ENCODE results near the gene CNGA2.
"Not testable (repeated sequence)": the region's sequence is repeated elsewhere in the genome, so short reads cannot be mapped to it uniquely, and the experiment has no call there.

CNGA2 gene

DNA sequence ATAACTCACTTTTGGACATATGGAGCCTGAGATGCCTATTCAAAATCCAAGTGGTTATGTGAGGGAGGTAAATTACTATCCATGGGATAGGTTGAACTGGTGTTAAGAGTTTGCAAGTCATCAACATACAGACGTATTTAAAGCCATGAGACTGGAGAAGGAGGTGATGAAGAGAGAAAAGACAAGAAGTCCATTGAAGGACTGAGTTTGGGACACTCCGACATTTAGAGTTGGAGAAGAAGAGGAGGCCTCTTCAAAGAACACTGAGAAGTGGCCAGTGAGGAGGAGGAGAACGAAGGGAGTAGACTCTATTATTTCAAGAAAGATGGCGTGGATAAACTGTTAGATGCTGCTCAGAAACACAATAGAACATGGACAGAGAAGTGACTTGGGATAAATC, at the start of gene CNGA2:
Gene CNGA2 (plus strand): TSS at position 301 of the 400 bp plus-strand sequence. CDS start 3,738 bp downstream, outside the sequence.
- DNase-seq (ENCODE audit: low read depth in 2 of 3, low spot score in 2 of 3), result no peak

DNA sequence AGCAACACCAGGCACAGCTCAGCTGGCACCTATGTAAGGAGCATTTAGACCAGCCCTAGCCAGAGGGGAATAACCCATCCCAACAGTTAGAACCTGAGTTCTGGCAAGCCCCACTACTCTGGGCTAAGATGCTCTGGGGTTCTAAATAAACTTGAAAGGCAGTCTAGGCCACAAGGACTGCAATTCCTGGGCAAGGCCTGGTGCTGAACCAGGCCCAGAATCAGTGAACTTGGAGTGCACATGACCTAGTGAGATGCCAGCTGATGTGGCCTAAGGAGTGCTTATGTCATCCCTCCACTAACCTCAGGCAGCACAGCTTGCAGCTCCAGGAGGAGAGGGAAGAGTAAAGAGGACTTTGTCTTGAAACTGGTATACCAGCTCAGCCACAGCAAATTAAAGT, 46.9 kb upstream of the CNGA2 start:
- DNase-seq (ENCODE audit: low read depth in 2 of 3, low spot score in 2 of 3), result no peak

DNA sequence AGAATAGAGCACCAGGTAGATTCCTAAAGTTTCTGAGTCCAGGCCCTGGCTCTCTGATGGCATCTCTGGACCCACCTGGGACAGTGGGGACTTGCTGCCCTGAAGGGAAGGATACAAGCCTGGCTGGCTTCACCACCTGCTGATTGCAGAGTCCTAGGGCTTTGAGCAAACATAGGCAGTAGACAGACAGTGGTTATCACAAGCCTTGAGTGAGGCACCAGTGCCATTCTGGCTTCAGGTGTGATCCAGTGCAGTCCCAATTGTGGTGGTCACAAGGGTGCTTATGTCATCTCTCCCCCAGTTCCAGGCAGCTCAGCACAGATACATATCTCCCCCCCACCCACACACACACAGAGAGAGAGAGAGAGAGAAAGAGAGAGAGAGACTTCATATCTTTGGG, 45.9 kb upstream of the CNGA2 start:
- DNase-seq (ENCODE audit: low read depth in 2 of 3, low spot score in 2 of 3), result no peak

DNA sequence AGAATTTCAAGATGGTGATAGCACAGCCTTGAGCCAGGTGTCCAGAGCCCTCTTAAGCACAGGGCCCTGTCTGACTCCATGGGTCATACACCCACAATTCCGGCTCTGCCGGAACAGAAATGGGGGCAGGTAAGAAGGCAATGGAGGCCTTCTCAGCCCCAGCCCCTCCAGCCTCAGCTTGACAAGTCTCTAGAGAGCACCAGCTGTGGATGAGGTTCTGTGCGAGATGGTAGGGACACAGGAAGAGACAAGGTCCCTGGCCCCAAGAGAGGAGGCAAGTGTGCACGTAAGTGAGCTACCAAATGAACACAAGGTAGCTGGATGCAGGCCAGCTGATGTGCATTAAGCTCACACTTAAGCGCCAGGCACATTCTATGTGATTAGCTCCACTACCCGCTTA, 41.7 kb upstream of the CNGA2 start:
- DNase-seq (ENCODE audit: low read depth in 2 of 3, low spot score in 2 of 3), result no peak

DNA sequence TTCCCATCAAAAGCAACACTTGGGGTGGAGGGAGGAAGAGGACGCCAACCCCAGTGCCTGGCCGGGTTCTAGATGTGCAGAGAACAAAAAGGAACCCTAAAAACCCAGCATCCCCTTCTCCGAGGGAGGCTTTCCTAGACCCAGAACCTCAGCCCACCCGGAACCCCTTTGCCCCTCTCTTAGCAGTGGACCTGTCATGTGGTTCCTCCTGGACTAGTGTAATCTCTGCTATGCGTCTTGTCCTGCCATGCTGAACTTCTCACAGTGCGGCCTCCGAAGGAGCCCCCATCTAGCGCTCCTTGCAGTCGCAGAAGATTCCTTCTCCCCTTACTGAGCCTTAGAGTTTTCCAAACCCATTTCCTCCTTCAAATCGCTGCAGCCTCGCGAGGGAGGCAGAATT, 40.4 kb upstream of the CNGA2 start:
- DNase-seq (ENCODE audit: low read depth in 2 of 3, low spot score in 2 of 3), result no peak

DNA sequence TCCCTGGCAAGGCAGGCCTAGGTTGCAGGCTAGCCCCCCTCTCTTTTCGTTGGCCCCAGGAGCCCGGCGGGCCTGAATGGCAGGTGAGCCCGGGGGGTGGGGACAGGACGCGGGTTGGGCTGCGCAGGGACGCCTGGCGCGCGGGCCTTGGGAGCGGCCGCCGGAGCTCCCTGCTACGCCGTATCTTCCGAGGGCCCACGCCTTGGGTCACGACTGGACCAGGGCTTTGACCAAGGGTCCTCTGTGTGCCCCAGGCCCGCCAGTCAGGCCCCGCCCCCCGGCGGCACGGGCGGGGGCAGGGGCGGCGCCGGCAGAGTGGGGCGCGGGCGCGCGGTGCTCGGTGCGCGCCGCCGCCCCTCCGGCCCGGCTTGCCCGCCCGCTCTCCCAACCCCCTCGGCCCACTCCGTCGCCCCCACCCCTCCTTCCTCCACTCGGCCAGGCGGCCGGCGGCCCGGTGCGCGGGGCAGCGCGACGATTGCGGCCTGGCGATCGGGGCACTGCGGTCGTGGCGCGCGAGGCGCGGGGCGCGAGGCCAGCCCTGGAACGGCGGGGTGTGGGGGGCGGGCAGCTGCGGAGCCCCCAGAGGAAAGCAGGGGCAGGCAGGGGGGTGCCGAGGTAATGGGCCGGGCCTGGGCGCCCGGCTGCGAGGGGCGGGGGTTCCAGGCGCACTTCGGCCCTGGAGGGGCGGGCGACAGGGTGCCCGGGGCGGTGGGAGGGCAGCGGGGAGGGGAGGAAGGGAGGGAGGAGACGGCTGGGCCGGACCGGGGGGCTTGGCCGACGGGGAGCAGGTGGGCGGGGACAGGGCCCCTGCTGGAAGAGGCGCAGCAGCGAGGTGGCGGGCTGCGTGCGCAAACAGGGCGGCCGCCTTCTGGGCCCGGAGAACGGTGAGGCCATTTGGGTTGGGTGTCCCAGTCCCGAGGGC, 39.6 kb upstream of the CNGA2 start, which contains the start of gene PRRG3:
Gene PRRG3 (plus strand): TSS at position 798 of the 922 bp plus-strand sequence. CDS start 3,357 bp downstream, outside the sequence.
- no peak for DNase-seq (ENCODE audit: low read depth in 2 of 3, low spot score in 2 of 3)

DNA sequence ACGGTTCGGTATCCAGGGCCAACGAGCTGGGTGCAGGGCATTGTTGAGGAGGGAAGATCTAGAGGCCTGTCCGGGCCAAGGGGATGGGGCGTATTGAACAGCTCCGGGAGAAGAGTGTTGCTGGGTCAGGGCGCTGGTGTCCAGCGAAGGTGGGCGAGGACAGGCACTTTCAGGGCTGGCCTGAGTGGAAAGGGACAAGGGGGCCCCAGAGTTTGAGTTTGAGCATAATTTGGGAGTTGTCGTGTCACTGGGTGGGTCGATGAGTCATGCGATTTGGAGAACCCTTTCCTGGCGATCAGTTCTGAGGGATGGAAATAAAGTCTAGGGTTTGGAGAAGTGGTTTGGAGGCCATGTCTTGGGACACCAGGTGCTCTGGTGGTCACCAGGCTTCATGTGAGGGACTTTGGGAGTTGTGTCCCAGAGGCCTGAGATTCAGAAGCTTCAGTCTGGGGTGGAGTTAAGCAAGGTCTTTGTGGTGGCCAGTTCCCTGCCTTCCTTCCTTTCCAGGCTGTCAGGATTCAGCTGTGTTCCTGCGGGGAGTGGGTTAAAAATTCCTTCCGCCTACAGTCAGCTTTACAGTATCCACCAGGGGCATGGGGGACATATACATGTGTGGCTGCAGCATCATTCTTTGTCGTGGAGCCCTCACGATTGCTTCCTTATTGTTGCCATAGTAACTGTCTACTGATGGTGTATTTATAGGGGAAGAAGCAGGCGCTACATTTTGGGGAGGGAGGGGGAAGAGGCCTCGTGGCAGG, 38.8 kb upstream of the CNGA2 start:
- DNase-seq (ENCODE audit: low read depth in 2 of 3, low spot score in 2 of 3), result no peak

DNA sequence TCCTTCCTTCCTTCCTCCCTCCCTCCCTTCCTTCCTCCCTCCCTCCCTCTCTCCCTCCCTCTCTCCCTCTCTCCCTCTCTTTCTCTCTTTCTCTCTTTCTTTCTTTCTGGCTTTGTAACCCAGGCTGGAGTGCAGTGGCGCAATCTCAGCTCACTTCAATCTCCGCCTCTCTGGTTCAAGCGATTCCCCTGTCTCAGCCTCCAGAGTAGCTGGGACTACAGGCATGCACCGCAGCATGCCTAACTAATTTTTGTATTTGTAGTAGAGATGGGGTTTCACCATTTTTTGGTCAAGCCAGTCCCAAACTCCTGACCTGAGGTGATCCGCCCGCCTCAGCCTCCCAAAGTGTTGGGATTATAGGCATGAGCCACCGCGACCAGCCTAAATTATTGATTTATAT, 37.5 kb upstream of the CNGA2 start:
- not testable (repeated sequence) for DNase-seq (ENCODE audit: low read depth in 2 of 3, low spot score in 2 of 3)

DNA sequence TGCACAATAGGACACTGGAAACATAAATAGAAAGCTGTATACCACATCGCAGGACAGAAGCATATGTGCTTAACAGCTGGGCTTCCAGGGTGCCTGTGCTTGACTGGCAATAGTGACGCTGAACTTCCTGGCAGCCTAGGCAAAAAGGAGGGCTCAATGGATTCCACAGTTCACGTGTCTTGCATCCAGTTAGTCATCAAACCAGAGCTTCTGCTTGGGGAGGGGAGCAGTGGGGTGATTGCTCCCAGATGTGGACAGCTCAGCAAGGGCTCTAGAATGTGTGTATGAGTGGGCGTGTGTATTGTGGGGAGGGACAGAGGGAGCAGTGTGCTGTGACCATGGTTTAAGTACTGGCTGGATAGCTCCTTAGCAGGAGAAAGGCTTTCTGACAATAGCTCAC, 37.0 kb upstream of the CNGA2 start:
- DNase-seq (ENCODE audit: low read depth in 2 of 3, low spot score in 2 of 3), result no peak

DNA sequence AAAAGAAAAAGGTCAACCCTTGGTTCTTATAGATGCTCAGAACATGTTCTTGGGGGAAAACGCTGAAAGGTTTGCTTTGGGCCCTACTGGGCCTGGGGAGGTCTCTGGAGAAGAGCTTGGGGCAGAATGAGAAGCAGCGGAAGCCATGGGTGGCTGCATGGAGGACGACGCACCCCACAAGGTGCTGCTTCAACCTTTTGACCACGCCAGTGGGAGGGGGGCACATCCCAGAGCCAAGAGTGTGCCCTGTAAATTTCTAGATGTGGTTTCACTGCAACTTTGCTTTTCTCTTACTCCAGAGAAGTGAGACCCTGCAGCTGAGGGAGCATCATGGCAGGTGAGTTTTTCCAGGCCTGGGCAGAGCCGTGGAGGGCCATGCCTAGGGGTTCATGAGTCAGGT, 36.1 kb upstream of the CNGA2 start:
- no peak for DNase-seq (ENCODE audit: low read depth in 2 of 3, low spot score in 2 of 3)

DNA sequence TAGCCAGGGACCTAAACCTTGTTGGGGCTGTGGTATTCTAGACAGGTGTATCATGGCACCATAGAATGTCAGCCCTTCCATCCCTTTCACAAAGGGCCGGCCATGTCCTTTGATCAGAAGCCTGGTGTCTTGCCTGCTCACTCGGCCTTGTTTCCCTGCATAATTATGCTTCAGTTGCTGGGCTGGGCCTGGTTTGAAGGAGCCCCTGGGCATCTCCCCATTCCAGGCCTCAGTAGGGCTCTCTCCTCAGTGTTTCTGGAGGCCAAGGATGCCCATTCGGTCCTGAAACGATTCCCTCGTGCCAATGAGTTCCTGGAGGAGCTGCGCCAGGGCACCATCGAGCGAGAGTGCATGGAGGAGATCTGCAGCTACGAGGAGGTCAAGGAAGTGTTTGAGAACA, 34.8 kb upstream of the CNGA2 start:
- DNase-seq (ENCODE audit: low read depth in 2 of 3, low spot score in 2 of 3), result no peak

DNA sequence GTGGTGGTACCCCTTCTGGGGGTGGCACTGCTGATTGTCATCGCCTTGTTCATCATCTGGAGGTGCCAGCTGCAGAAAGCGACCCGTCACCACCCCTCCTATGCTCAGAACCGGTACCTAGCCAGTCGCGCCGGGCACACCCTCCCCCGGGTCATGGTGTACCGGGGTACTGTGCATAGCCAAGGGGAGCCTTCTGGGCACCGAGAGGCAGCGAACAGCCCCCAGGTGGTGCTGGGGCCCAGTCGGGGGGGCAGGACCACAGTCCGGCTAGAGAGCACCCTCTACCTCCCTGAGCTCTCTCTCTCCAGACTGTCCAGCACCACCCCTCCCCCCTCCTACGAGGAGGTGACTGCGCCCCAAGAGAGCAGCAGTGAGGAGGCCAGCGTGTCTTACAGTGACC, 34.0 kb upstream of the CNGA2 start:
- no peak for DNase-seq (ENCODE audit: low read depth in 2 of 3, low spot score in 2 of 3)

DNA sequence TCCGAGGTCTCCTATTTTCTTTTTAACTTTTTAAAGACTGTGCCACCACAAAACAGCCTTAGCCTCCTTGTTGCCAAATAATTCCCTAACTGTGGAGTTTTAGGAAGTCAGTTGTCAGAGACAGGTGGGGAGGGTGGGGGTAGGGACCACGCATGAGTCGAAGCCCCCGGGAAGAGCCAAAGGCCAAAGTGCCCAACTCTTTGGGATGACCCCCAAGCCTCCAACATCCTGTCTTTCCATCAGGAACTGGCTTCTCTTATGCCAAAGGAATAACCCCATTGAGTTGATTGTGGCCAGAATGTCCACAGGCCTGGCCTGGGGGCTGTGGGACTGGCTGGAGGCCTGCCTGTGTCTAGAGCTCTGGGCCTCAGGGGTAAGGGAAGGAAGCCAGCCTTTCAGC, 33.5 kb upstream of the CNGA2 start:
- DNase-seq (ENCODE audit: low read depth in 2 of 3, low spot score in 2 of 3), result no peak

DNA sequence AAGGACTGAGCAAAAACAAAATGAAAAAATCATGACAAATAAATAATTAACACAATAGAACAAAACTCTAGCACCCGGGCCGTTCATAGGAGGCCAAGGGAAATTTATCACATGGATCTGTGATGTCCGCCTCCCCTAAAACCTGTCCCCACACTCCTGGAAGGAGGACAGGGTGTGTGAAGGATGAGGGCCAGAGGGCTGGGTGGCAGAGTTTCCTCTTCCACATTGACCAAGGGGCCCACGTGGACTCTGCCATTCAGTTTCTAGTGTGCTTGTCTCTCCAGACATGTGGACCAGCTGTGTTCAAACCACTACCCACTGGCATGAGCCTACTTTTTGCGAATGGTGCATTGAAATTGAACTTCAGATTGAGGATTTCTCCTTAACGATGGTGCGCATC, 33.0 kb upstream of the CNGA2 start:
- no peak for DNase-seq (ENCODE audit: low read depth in 2 of 3, low spot score in 2 of 3)

DNA sequence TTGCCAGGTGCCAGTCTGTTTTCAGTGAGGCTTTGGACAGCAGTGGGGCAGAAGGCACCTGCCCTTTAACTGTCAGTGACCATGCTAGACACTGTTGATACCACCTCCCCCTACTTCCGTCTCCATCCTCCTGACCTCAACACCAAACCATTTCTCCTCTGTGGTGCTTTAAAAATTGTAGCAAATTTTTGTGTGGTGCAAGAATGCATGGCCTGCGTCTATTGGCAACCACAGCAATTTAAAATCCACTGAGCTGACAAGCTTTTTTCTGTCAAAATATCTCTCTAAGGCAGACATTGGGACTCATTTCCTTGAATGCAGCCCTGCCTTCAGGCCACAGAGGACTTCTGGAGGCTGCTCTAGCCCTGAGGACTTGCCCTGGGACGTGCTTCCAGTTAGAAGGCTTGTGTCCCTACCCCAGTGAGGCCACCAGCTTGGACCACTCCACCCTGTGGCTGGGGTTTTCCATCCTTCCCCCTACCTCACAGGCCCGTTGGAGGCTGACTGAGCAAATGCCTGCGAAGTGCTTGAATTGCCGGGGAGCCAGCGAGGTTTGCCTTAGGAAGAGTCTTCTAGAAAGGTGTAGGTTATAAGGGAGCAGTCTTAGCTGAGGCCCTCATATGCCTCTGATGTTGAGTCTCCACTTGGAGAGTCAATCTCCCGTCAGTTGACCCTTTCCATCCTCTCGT, 32.4 kb upstream of the CNGA2 start:
- DNase-seq (ENCODE audit: low read depth in 2 of 3, low spot score in 2 of 3), result no peak

DNA sequence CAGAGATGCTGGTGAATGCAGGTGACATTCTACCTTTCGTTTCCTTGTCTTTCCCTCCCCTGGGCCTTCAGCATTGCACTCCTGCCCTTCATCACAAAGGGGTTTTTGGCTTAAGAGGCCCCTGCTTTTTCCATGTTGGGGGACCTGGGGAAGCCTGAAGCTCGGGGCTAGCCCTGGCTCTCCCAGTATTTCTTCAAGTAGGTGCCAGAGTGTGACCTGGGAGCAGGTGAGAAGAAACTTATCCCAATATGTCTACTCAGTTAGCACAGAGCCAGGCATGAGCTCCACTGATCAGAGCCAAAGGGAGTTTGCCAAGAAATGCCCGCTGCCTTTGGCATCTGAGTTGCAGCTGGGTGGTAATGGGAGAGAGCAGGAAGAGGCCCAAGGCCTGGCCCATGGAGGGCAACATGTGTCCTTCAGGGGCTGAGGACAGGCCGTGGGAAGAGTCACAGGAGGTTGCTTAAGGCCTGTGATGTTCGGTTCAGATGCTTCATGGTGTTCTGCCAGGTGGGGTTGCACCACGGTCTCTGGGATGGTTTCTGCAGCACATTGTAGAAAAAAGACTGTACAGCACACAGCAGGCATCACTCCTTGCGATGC, 31.7 kb upstream of the CNGA2 start:
- DNase-seq (ENCODE audit: low read depth in 2 of 3, low spot score in 2 of 3), result no peak

DNA sequence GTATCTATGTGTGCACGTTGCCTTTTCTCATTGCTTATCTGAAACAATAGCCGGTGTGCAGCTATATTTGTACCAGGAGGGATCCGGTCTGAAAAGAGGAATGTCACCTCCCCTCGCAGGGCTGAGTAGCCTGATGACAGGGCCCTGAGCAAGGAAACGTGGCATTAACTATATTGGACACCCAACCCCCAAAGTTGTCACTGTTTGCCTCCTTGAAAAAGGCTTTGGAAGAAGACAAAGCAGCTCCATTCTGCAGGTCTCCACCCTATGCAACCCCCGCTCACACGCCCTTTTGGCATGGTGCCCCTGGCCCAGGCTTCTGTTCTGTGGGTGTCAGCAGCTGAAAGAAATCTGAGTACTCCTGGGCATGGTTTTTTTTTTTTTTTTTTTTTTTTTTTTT, 31.1 kb upstream of the CNGA2 start:
- no peak for DNase-seq (ENCODE audit: low read depth in 2 of 3, low spot score in 2 of 3)

DNA sequence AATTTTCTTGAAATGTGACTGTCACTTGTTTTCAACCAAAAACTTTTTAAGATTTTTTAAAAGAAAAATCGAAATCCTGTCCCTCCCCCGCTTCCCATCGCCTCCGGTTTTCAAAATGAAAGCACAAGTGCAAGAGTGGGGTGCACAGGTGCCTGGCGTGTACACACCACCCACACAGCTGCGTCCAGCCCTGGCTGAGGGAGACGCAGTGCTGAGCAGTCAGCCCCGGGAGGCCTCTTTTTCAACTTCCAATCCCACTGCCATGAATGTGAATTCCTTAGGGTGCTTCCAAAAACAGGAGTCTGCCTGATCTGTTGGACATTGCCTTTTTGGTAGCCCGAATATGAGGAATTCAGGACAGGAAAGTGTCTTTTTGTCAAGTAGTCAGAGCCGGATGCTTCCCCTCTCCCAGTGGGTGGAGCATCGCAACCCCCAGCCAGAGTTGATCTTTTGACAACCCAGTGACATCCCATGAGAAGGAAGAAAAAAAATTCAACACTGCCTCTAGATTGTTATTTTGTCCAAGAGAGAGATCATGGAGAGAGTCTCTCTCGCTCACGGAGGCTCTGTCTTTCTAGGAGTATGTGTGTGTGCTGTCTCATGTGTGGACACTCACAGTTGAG, 30.4 kb upstream of the CNGA2 start:
- DNase-seq (ENCODE audit: low read depth in 2 of 3, low spot score in 2 of 3), result no peak

DNA sequence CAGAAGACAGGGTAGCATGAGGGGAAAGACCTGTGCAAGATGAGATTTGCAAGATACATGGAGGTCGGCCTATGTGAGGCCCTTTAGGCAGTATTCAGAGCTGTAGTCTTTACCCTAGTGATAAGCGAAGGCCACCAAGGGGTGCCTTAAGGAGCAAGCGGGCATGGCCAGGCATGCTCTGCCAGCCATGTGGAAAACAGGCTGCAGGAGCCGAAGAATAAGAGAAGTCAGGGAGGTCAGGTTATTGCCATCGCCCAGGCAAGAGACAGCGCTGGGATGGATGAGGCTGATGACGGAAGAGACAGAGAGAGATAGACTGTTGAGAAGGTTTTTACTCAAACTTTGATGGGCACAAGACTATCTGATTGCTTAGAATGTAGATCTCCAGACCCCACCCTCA, 25.7 kb upstream of the CNGA2 start:
- no peak for DNase-seq (ENCODE audit: low read depth in 2 of 3, low spot score in 2 of 3)

DNA sequence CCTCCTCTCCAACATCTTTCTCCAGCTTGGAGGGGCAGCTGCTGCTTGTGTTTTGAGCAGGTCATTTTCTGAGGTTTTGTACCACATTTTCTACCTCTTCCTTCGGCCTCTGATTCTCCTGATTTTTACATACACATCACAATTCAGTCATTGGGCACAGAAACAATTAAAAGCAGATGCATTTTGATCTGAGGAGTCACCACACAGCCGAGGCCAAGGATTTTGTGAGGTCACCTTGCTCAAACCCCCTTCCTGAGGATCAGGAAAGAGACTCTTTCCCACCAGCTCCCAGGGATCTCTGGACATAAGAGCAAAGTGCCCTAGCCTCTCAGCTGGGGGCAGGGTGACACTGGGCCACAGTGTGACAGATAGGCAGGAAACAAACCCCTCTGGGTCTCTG, 24.1 kb upstream of the CNGA2 start:
- no peak for DNase-seq (ENCODE audit: low read depth in 2 of 3, low spot score in 2 of 3)

DNA sequence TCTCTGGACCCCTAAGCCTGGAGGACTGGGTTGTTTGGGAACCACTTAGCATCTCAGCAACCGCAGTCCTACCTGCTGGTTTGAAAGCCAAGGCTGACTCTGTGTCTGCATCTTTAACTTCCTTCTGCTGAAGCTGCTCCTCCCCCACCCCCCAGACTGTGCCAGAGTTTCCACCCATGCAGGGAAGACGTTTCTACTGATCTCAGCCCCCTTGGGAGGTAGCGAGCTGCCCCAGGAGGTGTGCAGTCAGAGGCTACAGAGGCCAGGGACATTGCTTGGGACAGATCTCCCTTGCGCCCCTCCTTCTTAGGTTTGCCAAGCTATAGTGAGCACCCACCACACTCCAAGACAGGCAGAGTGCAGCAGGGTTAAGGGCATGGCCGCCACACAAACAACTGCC, 23.4 kb upstream of the CNGA2 start:
- no peak for DNase-seq (ENCODE audit: low read depth in 2 of 3, low spot score in 2 of 3)

Measured in activated CD8-positive, alpha-beta memory T cell treated with anti-CD3 and anti-CD28 coated beads for 48 hours (primary cell).